ENCODE results near the gene USPL1.

USPL1 gene

GRCh38 chr13:30708541-30708940, 90.8 kb downstream of the USPL1 start (continued):
- TF ChIP-seq, protein P1, sequence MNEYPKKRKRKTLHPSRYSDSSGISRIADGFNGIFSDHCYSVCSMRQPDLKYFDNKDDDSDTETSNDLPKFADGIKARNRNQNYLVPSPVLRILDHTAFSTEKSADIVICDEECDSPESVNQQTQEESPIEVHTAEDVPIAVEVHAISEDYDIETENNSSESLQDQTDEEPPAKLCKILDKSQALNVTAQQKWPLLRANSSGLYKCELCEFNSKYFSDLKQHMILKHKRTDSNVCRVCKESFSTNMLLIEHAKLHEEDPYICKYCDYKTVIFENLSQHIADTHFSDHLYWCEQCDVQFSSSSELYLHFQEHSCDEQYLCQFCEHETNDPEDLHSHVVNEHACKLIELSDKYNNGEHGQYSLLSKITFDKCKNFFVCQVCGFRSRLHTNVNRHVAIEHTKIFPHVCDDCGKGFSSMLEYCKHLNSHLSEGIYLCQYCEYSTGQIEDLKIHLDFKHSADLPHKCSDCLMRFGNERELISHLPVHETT (tag by site-specific recombination; IDR thresholded peaks at IDR 0.05): no peak
- TF ChIP-seq ZNF707 (tag by site-specific recombination; IDR thresholded peaks at IDR 0.05): no peak
- TF ChIP-seq ZFP3 (tag by site-specific recombination; IDR thresholded peaks at IDR 0.05; ENCODE audit: low read depth): no peak
- TF ChIP-seq ZNF433 (tag by site-specific recombination; IDR thresholded peaks at IDR 0.05; ENCODE audit: low read depth): no peak
- TF ChIP-seq ZBTB17 (tag by site-specific recombination; IDR thresholded peaks at IDR 0.05): no peak
- TF ChIP-seq, protein P2, sequence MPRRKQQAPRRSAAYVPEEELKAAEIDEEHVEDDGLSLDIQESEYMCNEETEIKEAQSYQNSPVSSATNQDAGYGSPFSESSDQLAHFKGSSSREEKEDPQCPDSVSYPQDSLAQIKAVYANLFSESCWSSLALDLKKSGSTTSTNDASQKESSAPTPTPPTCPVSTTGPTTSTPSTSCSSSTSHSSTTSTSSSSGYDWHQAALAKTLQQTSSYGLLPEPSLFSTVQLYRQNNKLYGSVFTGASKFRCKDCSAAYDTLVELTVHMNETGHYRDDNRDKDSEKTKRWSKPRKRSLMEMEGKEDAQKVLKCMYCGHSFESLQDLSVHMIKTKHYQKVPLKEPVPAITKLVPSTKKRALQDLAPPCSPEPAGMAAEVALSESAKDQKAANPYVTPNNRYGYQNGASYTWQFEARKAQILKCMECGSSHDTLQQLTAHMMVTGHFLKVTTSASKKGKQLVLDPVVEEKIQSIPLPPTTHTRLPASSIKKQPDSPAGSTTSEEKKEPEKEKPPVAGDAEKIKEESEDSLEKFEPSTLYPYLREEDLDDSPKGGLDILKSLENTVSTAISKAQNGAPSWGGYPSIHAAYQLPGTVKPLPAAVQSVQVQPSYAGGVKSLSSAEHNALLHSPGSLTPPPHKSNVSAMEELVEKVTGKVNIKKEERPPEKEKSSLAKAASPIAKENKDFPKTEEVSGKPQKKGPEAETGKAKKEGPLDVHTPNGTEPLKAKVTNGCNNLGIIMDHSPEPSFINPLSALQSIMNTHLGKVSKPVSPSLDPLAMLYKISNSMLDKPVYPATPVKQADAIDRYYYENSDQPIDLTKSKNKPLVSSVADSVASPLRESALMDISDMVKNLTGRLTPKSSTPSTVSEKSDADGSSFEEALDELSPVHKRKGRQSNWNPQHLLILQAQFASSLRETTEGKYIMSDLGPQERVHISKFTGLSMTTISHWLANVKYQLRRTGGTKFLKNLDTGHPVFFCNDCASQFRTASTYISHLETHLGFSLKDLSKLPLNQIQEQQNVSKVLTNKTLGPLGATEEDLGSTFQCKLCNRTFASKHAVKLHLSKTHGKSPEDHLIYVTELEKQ (tag by site-specific recombination; IDR thresholded peaks at IDR 0.05; ENCODE audit: borderline replicate concordance): no peak
- no peak for TF ChIP-seq HOXA7 (CRISPR knock-in tag; IDR thresholded peaks at IDR 0.05; ENCODE audit: borderline replicate concordance)
- TF ChIP-seq ZNF600 (tag by site-specific recombination; IDR thresholded peaks at IDR 0.05): no peak
